ENCODE results near the gene WDR26. TPM values are rescaled to one million over a fixed set of nuclear protein-coding genes. Genes with fewer than 3 reads are reported as not detected.
A peak's percentile ranks its signal among the peaks of the same experiment; 100 is the strongest.

The WDR26 gene
- total RNA-seq, 1 experiment from 2014 or later: 52.6 TPM

DNA sequence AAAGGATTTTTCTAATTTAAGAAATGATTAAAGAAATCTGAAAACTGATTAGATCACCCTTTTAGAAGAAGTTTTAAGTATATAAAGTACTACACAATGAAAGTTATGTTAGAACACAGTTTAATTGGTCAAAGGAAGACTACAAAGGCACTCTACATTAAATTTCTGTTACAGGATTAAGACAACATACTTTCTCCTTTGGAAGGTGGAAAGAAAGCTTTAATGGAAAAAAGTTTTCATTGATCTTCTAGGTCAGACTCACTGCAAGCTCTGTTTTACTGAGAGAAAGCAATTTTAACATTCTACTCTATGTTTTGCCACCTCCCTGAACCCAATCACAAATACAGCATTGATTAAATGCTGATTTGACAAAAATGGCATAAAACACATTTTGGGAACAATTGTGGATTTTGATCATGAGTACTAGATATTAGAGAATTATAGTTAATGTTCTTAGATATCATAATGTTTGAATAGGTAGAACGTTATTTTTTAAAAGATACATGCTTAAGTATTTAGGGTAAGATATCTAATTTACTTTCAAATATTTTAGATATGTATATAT is 32.0 kb downstream of the WDR26 start:
- no peak for DNase-seq (ENCODE audit: extremely low read depth, low read depth)

DNA sequence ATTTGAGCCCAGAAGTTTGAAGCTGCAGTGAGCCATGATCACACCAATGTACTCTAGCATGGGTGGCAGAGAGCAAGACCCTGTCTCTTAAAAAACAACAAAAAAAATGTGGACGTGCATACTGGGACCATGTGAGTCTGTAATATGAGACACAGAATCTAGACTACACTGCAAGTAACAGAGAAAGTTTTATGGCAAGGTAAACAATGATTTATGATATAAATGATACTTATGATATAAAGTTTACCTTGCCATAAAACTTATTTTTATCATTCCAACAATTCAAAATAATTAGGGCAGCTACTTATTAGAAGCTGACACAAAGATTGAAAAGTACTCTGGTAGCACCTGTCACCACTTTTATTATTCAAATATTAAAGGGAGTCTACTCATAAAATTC is 34.7 kb downstream of the WDR26 start:
- no peak for DNase-seq (ENCODE audit: extremely low read depth, low read depth)

DNA sequence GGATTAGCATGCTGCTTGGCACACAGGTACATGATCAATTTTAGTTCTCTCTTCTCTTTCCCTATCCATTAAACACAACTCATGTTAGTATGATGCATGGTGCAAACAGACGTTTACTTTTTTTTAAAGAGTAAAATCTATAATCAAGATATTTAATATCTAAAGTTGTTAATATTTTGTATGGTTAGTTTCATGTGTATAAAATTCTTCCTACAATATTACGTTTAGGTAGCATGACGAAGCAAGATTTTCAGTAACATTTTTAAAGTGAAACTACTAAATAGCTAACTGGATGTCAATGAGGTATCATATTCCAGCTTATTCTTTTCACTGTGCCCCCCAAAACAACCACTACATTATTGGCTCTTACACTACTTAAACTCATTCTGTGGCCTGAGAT is 41.3 kb downstream of the WDR26 start:
- DNase-seq (ENCODE audit: extremely low read depth, low read depth): no peak

DNA sequence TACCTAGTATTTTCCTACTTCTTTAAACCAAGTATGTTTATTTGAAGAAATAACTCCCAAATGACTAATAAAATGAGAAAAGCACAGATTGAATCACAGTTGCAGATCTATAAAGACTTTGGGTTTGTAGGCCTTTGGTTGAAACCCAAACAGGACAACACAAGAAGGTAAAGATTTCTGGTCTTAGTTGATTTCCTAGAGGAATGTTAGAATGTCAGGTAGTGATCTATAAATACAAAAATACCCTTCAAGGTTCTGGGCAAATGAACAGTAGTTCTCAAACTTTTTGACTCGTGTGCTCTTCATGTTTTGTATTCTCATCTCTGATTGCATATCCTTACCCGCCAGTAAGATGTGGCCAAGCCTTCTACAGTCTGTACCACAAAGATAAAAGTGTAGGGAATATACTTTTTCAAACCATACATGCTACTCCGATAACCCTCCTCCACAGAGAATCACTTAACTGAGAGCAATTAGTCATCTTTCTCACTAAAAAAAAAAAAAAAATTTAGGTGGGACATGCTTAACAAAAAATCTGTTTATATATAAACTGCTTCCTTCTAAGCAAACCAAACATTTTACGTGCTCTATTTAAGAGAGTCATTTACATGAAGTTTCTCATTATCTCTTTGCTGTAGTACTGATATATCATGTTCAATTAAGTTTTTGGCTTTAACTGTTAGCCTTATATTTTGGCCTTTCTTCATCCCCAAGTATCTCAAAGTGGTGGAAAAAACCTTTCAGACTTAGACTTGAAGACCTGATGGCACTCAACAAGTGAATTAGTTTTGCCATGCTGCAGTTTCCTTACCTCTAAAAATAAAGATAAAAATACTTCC is 42.0 kb downstream of the WDR26 start:
- DNase-seq (ENCODE audit: extremely low read depth, low read depth): no peak

DNA sequence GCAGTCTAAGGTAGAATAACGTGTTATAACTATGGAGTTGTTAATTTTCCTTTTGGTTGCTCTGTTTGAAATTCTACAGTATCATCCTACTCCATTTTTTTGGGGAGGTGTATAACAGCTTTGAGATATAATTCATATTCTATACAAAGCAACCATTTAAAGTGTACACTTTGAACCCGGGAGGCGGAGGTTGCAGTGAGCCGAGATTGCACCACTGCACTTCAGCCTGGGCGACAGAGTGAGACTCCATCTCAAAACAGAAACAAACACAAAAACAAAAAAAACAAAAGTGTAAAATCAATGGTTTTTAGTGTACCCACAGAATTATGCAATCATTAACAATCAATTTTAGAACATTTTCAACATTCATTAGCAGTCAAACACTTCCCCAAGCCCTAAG is 44.1 kb downstream of the WDR26 start:
- no peak for DNase-seq (ENCODE audit: extremely low read depth, low read depth)

DNA sequence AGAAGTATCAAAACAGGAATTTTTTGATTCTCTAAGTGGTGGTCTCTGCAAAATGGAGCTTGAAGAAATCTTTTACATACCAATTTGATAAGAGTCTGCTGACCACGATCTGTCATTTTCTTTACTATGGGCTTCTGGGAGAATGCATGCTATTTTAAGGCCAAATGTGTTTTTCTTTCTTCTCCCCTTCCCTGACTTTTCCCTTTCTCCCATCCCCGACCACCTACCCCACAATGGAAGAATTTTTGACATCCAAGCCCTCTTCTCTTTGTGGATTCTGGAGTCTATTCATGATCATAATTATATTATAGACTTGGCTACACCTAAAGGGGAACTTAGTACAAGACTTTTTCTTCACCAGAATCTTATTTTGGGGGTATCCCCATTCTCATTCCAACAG is 46.7 kb downstream of the WDR26 start:
- DNase-seq (ENCODE audit: extremely low read depth, low read depth): no peak

DNA sequence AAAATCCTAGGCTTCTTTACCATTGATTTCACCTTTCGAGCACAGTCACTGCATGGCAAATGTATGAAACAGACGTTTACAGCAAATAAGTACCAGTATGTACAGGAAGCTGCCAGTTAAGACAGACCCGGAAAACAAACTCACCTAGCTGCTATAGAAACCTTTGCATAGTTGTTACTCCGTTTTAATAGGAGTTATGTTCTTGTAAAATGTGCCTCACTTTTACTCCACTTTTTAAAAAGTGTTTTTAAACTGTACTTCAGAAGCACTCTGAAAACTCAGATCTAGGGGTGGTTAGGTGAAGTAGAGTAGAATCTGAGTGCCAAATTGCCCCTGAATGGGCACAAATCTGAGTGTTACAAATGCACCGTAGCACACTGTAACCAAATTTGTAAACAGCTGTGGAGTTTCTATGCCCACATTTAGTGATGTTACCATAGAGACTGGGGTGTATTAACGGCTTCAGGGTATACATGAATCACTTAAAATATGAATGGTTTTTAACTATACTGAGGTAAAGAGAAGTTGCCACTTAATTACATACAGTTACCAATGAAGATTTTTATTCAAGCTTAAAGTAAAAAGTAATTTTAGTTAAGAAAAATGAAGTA is 47.2 kb downstream of the WDR26 start:
- DNase-seq (ENCODE audit: extremely low read depth, low read depth): no peak

DNA sequence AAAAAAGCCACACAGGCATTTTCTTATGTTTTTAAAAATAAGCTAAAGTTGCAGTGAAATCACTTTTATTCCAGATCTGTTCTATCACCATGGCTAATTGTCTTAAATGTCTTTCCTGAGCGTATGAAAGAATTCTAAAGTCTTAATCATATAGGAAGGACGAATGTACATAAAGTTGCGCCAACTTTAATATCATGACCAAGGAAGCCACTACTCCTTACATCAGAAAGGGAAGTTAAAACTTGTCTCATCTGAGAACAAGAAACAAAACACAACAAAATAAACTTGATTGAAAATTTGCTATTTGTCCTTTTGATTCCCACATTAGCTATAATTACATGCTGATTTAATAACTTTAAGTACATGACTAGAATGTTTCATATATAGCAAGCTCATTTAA is 51.4 kb downstream of the WDR26 start:
- no peak for DNase-seq (ENCODE audit: extremely low read depth, low read depth)

DNA sequence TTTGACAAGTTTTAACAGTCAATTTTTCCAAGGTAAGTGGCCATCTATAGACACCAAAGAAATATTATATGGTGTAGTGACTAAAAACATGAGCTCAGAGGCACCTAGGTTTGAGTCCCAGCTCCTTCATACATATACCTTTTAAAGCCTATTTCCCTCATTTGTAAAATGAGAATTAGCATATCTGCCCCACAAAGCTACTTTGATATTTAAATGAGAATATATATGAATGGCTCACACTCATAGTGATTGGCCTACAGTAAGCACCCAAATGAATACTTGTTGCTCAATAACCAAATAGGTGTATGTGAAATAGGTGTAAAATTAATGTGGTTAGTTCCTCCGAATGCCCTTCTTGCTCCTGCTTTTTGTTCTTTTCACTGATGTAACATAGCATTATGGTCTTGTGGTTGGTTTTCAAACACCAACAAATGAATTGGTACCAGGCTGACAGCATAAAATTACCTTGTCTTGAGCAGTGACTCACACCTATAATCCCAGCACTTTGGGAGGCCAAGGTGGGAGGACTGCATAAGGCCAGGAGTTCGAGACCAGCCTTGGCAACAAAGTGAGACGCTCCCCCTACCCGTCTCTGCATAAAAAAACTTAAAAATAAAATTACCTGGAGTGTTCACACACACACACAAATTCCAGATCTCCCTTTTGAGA is 52.6 kb downstream of the WDR26 start:
- no peak for DNase-seq (ENCODE audit: extremely low read depth, low read depth)

DNA sequence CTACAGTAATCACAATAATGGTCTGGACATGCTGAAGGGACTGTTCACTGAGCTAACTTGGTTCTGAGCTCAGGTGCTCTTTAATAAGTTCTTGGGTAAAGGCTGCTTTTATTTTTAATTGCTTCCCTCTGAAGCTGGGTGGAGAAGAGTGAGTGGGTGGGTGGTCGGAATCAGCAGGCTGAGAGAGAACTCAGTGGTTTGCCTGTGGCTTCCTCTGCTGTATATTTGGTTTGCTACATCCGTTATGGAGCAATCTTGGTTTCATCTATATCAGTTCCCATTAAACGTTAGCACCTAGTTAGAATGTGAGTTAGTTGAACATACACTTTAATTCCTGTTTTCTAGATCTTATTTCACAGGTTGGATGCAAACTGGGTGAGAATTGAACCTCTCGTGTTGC is 54.6 kb downstream of the WDR26 start:
- no peak for DNase-seq (ENCODE audit: extremely low read depth, low read depth)

DNA sequence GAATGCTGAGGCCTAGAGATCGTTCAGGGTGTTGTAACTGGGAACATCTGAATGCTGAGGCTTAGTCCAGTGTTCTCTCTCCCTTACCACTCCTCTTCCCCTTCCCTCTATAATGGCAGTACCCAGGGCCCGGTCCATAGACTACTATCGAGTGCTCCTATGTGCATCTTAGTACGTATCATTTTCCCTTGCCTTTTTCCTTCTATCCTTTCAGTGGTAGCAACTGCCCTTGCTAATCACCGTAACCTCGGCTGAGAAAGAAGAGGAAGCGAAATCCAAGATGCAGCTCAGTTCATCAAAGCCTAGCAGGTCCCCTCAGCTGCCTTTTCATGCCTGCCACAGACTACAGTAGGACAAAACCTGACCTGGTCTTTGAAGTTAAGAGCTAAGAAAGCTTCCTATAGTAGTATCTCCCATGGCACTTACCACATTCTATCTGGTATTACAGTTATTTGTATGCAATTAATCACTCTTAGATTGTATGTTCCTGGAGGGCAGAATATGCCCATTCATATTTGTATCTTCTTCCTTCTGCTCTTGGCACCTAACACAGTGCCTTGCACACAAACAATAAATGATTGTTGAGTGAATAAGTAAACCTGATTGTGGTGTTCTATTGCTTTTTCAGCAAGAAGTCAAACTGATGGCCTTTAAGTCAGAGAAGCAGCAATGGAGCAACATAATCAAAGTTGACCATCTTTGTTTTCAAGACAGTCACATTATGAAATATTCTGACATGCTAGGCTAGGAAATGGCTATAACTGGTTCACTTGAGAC is 55.6 kb downstream of the WDR26 start:
- DNase-seq (ENCODE audit: extremely low read depth, low read depth): no peak

DNA sequence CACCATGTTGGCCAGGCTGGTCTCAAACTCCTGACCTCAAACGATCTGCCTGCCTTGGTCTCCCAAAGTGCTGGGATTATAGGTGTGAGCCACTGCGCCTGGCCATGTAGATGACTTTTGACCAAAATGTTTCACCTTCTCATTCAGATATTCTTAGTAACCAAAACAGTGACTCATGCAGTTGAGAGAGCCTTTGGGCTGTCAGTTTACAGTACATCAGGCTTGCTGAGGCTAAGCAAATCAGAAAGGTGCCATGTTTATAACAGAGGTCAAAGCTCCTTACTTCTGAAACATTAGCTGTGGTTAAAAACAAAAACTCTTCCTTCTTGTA is 57.0 kb downstream of the WDR26 start:
- no peak for DNase-seq (ENCODE audit: extremely low read depth, low read depth)

DNA sequence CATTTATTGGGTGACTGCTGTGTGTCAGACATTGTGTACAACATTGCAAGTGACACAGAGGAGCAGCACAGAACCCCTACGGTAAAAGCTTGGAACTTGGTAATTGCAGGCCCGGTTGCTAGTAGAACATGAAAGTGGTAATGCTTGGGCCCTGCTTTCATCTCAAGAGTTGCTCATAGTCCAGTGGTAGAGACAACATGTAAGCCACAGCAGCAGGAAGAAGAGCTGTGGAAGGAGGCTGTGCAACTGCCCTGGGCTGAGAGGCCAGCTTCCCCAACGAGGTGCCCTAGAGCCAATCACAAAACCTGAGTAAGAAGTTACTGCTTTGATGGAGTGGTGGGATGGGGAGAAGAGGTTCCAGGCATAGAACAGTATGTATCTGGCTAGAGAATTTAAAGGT is 59.5 kb downstream of the WDR26 start:
- DNase-seq (ENCODE audit: extremely low read depth, low read depth): no peak

DNA sequence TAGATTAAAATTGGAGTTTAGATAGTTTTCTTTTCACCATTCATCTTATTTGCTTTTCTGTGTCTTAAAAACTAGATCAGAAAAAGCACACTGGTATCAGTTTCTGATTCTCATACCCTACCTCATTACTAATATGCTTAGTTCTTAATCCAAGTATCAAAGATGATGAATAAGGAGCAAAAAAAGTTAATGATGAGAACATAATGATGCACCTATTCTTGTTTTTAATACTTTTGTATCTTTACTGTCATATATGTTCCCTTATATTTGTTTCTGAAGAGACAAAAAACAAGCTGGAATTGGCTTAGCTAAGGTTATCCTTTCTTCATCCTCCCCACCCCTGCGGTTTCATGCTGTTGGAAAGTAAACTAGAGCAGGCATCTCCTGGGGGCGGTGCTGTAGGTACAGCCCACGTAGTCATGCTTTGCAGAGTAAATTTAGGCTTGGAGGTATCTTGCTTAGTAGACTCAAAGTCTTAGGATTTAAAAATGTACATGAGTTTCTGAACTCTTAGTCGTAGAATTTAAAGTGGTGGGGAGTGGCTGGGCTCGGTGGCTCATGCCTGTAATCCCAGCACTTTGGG is 61.5 kb downstream of the WDR26 start:
- no peak for DNase-seq (ENCODE audit: extremely low read depth, low read depth)

DNA sequence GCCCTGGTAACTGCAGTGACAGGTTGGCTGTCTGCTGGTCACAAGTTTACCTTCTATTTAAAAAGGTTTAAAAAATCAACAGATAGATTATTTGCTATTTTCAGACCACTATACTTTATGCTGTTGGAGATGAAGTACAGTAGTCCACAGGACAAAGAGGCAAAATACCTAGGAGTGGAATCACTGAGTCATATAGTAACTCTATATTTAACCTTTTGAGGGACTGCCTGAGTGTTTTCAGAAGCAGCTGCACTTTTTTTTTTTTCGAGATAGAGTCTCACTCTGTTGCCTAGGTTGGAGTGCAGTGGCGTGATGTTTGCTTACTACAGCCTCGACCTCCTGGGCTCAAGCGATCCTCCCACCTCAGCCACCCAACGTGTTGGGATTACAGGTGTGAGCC is 66.2 kb downstream of the WDR26 start:
- DNase-seq (ENCODE audit: extremely low read depth, low read depth): no peak

DNA sequence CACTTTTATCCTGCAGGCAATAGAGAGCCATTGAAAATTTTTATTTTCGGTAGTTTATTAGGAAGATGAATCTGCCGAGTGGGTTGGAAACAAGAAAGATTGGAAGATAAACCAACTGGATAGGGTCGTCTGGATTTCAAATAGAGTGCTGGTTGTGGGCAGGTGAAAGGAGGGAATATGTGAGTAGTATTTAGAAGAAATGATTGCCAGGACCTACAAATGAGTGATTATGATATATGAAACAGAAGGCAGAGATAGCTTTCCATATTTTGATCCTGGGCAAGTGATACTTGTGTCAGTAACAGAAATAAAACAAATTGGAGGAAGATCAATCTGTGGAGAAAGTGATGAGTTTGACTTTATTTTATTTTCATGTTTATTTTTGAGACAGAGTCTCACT is 75.4 kb downstream of the WDR26 start:
- DNase-seq (ENCODE audit: extremely low read depth, low read depth): no peak

DNA sequence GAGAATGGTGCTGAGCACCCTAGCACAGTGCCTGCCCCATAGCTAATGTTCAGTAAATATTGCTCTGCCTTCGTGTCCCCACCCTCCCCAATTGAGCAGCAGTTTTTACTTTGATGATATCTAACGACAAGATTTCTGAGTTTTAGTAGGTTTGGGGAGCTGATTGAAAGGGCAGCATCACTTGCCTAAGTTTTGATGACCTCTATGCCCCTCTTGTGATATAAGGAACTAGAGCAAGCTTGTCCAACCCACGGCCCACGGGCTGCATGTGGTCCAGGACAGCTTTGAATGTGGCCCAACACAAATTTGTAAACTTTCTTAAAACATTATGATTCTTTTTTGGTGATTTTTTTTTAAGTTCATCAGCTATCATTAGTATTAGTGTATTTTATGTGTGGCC is 76.4 kb downstream of the WDR26 start:
- no peak for DNase-seq (ENCODE audit: extremely low read depth, low read depth)

DNA sequence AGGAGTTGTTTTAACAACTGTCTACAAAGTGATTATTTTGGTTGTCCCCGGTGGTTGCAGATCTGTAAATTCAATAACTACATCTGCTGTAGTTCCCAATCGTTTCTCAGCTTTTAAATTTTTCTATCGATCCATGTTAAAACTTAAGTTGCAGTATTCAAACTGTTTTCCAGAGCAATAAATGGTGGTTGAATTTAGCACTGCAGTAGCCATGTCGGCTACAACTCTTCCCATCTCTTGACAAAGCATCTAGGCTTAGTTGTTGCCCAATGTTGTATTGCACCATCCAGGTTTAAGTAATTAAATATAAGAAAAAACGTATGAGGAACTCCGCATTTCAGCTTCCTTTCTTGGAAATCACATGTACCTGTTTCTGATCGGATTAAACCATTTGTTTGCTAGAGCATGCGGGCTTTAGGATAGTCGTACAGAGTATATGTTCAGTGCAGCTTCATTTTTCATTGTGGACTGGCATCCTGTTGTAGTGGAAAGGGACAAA is 76.9 kb downstream of the WDR26 start:
- peak; percentile 28 for DNase-seq (ENCODE audit: extremely low read depth, low read depth)

DNA sequence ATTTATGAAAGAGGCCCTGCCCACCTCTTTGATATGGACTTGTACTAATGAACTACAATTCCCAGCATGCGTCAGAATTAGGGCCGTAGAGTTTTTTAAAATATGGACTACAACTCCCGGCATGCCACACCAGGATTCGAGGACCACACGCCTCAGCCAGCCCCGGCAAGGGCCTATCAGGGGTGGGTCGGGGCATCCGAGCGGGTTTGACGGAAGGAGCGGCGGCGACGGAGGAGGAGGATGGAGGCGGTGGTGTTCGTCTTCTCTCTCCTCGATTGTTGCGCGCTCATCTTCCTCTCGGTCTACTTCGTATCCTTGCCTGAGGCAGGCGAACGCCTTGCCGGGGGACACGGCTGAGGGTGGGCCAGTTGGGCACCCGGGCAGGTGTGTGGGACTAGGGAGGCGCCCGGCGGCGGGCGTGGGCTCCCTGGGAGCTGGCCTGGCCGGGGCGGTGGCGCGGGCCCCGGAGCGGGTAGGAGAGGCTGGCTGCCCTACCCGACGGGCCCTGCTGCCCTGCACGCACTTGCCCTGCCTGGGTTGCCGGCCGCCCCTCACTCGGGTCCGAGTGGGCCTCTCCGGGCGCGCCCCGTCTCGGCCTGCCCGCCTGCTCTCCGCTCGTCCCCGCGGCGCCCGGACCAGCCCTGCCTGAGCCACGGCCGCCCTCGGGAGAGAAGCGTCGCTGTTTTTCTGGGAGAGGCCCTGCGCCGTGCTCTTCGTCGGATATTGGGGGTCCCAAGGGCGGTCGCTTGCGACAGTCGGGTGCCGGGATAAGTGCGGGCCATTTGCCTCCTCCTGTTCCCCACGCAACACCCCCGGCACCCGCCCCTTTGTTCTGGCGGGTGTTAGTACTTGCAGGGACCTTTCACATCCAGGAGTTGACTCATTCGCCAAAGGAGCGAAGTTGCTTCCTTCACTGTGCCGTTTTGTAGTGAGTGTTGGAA is 77.6 kb downstream of the WDR26 start, which contains the start of gene CNIH4:
Gene CNIH4 (plus strand): TSS at position 195 of the 941 bp plus-strand sequence. CDS start 46 bp downstream, at position 241.
- DNase-seq (ENCODE audit: extremely low read depth, low read depth): peak; percentile 97

All from NCI-H460 (cell line).